ENCODE measurements around the gene ZC3H12A.

GRCh38 chr1:37455516-37455915 is 18.9 kb upstream of the ZC3H12A start:
- no peak for TF ChIP-seq POLR2A (IDR thresholded peaks at IDR 0.05)
- no peak for TF ChIP-seq CTCF (IDR thresholded peaks at IDR 0.05)

All from Peyer's patch (tissue), 4 donors.